Hepatocyte (in vitro differentiated cells): ENCODE measurements around the gene ZNF221. TPM values are rescaled to one million over a fixed set of nuclear protein-coding genes. Genes with fewer than 3 reads are reported as not detected.

Experiments
- DNase-seq: peaks from one replicate; pipeline ENCODE4 v3.0.0-alpha.2; 2016; ENCODE audit warnings: low spot score
- H2AFZ ChIP-seq: fragments of 200-600 bp; sonication (generic); 2 replicates; pipeline ENCODE4 v1.6.0; 2016; ENCODE audit warnings: antibody characterized with exemption, mild to moderate bottlenecking
- H3K27ac ChIP-seq: fragments of 200-600 bp; sonication (generic); 2 replicates; pipeline ENCODE4 v1.5.1; 2016; ENCODE audit warnings: mild to moderate bottlenecking
- H3K27me3 ChIP-seq: fragments of 200-600 bp; sonication (generic); 2 replicates; pipeline ENCODE4 v1.6.1; 2016
- H3K36me3 ChIP-seq: fragments of 200-600 bp; sonication (generic); replicated peaks from 2 replicates; pipeline ENCODE4 v1.5.1; 2016; ENCODE audit warnings: low read depth; ENCODE audit not compliant: insufficient read depth
- H3K4me1 ChIP-seq: fragments of 200-600 bp; sonication (generic); 2 replicates; pipeline ENCODE4 v1.5.1; 2016; ENCODE audit warnings: mild to moderate bottlenecking, moderate library complexity; ENCODE audit not compliant: insufficient read depth
- H3K4me2 ChIP-seq: fragments of 200-600 bp; sonication (generic); 2 replicates; pipeline ENCODE4 v1.6.0; 2016
- H3K4me3 ChIP-seq: fragments of 200-600 bp; sonication (generic); 2 replicates; pipeline ENCODE4 v1.5.1; 2016; ENCODE audit warnings: mild to moderate bottlenecking
- H3K79me2 ChIP-seq: fragments of 200-600 bp; sonication (generic); 2 replicates; pipeline ENCODE4 v1.6.0; 2017; ENCODE audit warnings: mild to moderate bottlenecking
- H3K9me2 ChIP-seq: fragments of 200-600 bp; sonication (generic); replicated peaks from 2 replicates; pipeline ENCODE4 v1.6.0; 2017; ENCODE audit warnings: mild to moderate bottlenecking; ENCODE audit not compliant: insufficient read depth
- H3K9me3 ChIP-seq: fragments of 200-600 bp; sonication (generic); 2 replicates; pipeline ENCODE4 v1.5.1; 2016; ENCODE audit warnings: low read depth, mild to moderate bottlenecking
- H4K20me1 ChIP-seq: fragments of 200-600 bp; sonication (generic); 2 replicates; pipeline ENCODE4 v1.6.0; 2016; ENCODE audit warnings: mild to moderate bottlenecking; ENCODE audit not compliant: insufficient read depth, poor library complexity, severe bottlenecking
- CTCF ChIP-seq: fragments of 200-600 bp; sonication (generic); IDR thresholded peaks from 2 replicates; pipeline ENCODE4 v1.5.1; 2016; ENCODE audit warnings: antibody characterized with exemption, mild to moderate bottlenecking; ENCODE audit not compliant: poor library complexity
- EZH2 ChIP-seq: fragments of 200-600 bp; sonication (generic); IDR thresholded peaks from 2 replicates; pipeline ENCODE4 v1.6.1; 2016; ENCODE audit warnings: antibody characterized with exemption, mild to moderate bottlenecking, borderline replicate concordance
- EZH2phosphoT487 ChIP-seq: fragments of 200-600 bp; sonication (generic); IDR thresholded peaks from one replicate; pipeline ENCODE4 v1.6.1; 2018; ENCODE audit warnings: antibody characterized with exemption, mild to moderate bottlenecking, low read depth, moderate library complexity; ENCODE audit not compliant: unreplicated experiment, severe bottlenecking
- WGBS: methylation state at CpG from one replicate; pipeline ENCODE4 v1.1.6; 2016; ENCODE audit warnings: low lambda C conversion rate; ENCODE audit errors: missing lambda C conversion rate; 5-methylcytosine and 5-hydroxymethylcytosine counted together
- polyA plus RNA-seq: library from polyadenylated mRNA; unstranded; fragments of >200 nt; fragmentation: Nextera tagmentation; extraction: Ambion mirVana; gene quantifications from 2 replicates; pipeline ENCODE4 v1.2.1, GENCODE V29; 2016
- total RNA-seq: library from RNA; depleted of rRNA; stranded (reverse); fragments of >200 nt; gene quantifications from 2 replicates; pipeline ENCODE4 v1.2.3, GENCODE V29; 2014

The ZNF221 gene
- total and polyA plus RNA-seq, 2 experiments from 2014 or later, result 1.1 to 7.1 TPM

- no peaks in the 10 kb centered on the region for H3K36me3 ChIP-seq
- no peaks in the 10 kb centered on the region for H3K4me1 ChIP-seq
- no peak overlapping the region for H3K4me2 ChIP-seq
- peaks cover 12% of the 10 kb centered on the region for H3K9me3 ChIP-seq
- no peaks in the 10 kb centered on the region for H3K9me2 ChIP-seq
- TF ChIP-seq CTCF (no peak), EZH2 (no peak), EZH2phosphoT487 (no peak)
- H3K4me3 ChIP-seq, result no peak overlapping the region
- H3K27ac ChIP-seq, result no peak overlapping the region
- H2AFZ ChIP-seq, result no peak overlapping the region
- DNase-seq, result no peak
- peaks cover 9% of the 10 kb centered on the region for H3K79me2 ChIP-seq
- H3K27me3 ChIP-seq, result no peaks in the 10 kb centered on the region
- 93% methylated on average over 3 of the region's 3 CpGs for WGBS
- H4K20me1 ChIP-seq, result no peaks in the 10 kb centered on the region
These were observed 5.8 kb downstream of the ZNF221 start for GRCh38 chr19:43956827-43957226.

GRCh38 chr19:43957891-43958290 is 6.9 kb downstream of the ZNF221 start:
- H3K27ac ChIP-seq, result no peak overlapping the region
- H3K4me1 ChIP-seq, result no peaks in the 10 kb centered on the region
- WGBS, result 87% methylated on average over 3 of the region's 3 CpGs
- no peaks in the 10 kb centered on the region for H3K36me3 ChIP-seq
- TF ChIP-seq EZH2, result no peak
- TF ChIP-seq EZH2phosphoT487, result no peak
- TF ChIP-seq CTCF, result no peak
- H3K4me2 ChIP-seq, result no peak overlapping the region
- no peaks in the 10 kb centered on the region for H3K9me2 ChIP-seq
- no peak overlapping the region for H3K4me3 ChIP-seq
- H3K9me3 ChIP-seq, result peaks cover 22% of the 10 kb centered on the region
- H3K79me2 ChIP-seq, result peaks cover 2% of the 10 kb centered on the region
- peak; percentile 9 for DNase-seq
- H4K20me1 ChIP-seq, result no peaks in the 10 kb centered on the region
- no peaks in the 10 kb centered on the region for H3K27me3 ChIP-seq
- no peak overlapping the region for H2AFZ ChIP-seq

- Histone ChIP-seq H3K4me1 (no peaks in the 10 kb centered on the region), H3K36me3 (peaks cover 9% of the 10 kb centered on the region), H3K79me2 (peaks cover 2% of the 10 kb centered on the region), H3K9me2 (no peaks in the 10 kb centered on the region), H3K27me3 (no peaks in the 10 kb centered on the region), H3K4me3 (no peak overlapping the region), H3K4me2 (no peak overlapping the region), H3K9me3 (peaks cover 48% of the 10 kb centered on the region), H2AFZ (no peak overlapping the region), H4K20me1 (no peaks in the 10 kb centered on the region), H3K27ac (no peak overlapping the region)
- DNase-seq, result no peak
- 73% methylated on average over 4 of the region's 4 CpGs for WGBS
- TF ChIP-seq EZH2, result no peak
- no peak for TF ChIP-seq EZH2phosphoT487
- TF ChIP-seq CTCF, result no peak
These were observed 9.4 kb downstream of the ZNF221 start for GRCh38 chr19:43960411-43960810.
